HFFc6 (cell line): Measurements from ENCODE around the gene SORBS2. TPM values are rescaled to one million over a fixed set of nuclear protein-coding genes. Genes with fewer than 3 reads are reported as not detected.
"Not testable (repeated sequence)": the region's sequence is repeated elsewhere in the genome, so short reads cannot be mapped to it uniquely, and the experiment has no call there.

Experiments used
- DNase-seq: peaks from one replicate; pipeline ENCODE4 v3.0.0-alpha.2; 2018
- H3K27ac Mint-ChIP-seq: 2 replicates; pipeline ENCODE4 v1.8.0; 2020; ENCODE audit warnings: mild to moderate bottlenecking, mixed read lengths
- H3K27me3 Mint-ChIP-seq: 2 replicates; pipeline ENCODE4 v1.8.0; 2021; ENCODE audit warnings: mild to moderate bottlenecking, moderate library complexity, mixed read lengths; ENCODE audit not compliant: insufficient read depth
- H3K36me3 Mint-ChIP-seq: 2 replicates; pipeline ENCODE4 v1.8.0; 2021; ENCODE audit warnings: low read depth, mixed read lengths
- H3K4me1 Mint-ChIP-seq: 2 replicates; pipeline ENCODE4 v1.8.0; 2020; ENCODE audit warnings: low read depth, mixed read lengths
- H3K4me3 Mint-ChIP-seq: 2 replicates; pipeline ENCODE4 v1.8.0; 2020; ENCODE audit warnings: mild to moderate bottlenecking, moderate library complexity, mixed read lengths
- H3K9me3 Mint-ChIP-seq: 2 replicates; pipeline ENCODE4 v1.8.0; 2020; ENCODE audit warnings: mild to moderate bottlenecking, mixed read lengths
- CTCF ChIP-seq: fragments of 200-600 bp; sonication (generic); IDR thresholded peaks from 2 replicates; pipeline ENCODE4 v1.5.0; 2021; ENCODE audit warnings: antibody characterized with exemption, mild to moderate bottlenecking
- total RNA-seq, 6 experiments: library from RNA; stranded (reverse); fragmentation: NEBNext Ultra II Directional; extraction: Animal tissue kit (Norgen Biotek cat#: 25700); gene quantifications; 2 replicates in 1 of 6; 3 replicates in 5 of 6; pipeline ENCODE4 v1.2.3, GENCODE V29; 2021

The SORBS2 gene
- total RNA-seq, 6 experiments from 2014 or later: 0.48 to 3.6 (median 0.72) TPM

DNA sequence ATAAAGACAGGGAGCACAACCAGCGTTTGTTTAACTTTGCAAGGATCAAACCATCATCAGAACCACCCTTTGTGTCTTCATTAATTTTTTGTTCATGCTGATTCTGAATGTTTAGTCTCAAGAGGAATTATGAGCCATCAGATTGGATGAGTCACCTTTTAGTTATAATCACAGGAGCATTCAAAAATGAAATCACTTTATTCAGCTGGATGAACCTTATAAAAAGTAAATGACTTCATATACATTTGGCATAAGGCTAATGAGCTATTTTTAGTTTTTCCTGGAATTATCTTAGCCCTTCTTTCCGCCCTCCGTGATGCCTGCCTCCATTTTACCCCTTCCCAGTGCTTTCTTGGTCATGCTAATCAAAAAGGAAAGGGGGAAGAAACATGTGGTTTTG lies 103.6 kb downstream of the SORBS2 start:
- Mint-ChIP-seq H3K36me3 (no peaks in the 10 kb centered on the region; the same call in 1 of the 2 replicates), H3K27me3 (peaks cover 2% of the 10 kb centered on the region), H3K4me3 (no peak overlapping the region), H3K9me3 (peaks cover 4% of the 10 kb centered on the region; the same call in 1 of the 2 replicates), H3K4me1 (peaks cover 46% of the 10 kb centered on the region), H3K27ac (no peak overlapping the region)
- TF ChIP-seq CTCF: no peak
- DNase-seq: peak; percentile 13

GRCh38 chr4:185707622-185708021 lies 104.4 kb downstream of the SORBS2 start:
- H3K4me3 Mint-ChIP-seq, H3K27ac Mint-ChIP-seq, H3K9me3 Mint-ChIP-seq, H3K36me3 Mint-ChIP-seq, H3K27me3 Mint-ChIP-seq: not testable (repeated sequence)
- peaks cover 40% of the 10 kb centered on the region for H3K4me1 Mint-ChIP-seq
- DNase-seq: peak; percentile 9

DNA sequence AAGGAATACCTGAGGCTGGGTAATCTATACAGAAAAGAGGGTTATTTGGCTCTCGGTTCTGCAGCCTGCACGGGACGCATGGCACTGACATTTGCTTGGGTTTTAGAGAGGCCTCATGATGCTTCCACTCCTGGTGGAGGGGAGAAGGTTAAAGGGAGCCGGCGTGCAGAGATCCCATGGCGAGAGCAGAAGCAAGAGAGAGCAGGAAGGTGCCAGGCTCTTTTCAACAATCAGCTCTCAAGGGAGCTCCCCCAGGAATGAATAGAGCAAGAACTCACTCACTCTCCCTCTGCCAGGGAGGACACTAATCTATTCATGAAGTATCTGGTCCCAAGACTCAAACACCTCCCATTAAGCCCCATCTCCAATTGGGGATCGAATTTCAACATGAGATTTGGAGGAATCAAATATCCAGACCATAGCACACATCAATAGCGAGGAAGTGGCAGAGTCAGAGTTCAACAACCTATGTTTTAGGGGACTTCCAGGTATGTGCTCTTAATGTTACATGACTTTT lies 109.8 kb downstream of the SORBS2 start:
- no peak for TF ChIP-seq CTCF
- Mint-ChIP-seq H3K27ac (no peak overlapping the region), H3K4me1 (peaks cover 7% of the 10 kb centered on the region), H3K4me3 (no peak overlapping the region), H3K36me3 (no peaks in the 10 kb centered on the region; the same call in 1 of the 2 replicates), H3K9me3 (peaks cover 4% of the 10 kb centered on the region; the same call in 1 of the 2 replicates), H3K27me3 (peaks cover 6% of the 10 kb centered on the region; the same call in 1 of the 2 replicates)
- DNase-seq: no peak

- TF ChIP-seq CTCF: no peak
- no peak for DNase-seq
- H3K27me3 Mint-ChIP-seq: peaks cover 6% of the 10 kb centered on the region; the same call in 1 of the 2 replicates
- peaks cover 5% of the 10 kb centered on the region; the same call in 1 of the 2 replicates for H3K4me1 Mint-ChIP-seq
- H3K9me3 Mint-ChIP-seq: peaks cover 2% of the 10 kb centered on the region; the same call in 1 of the 2 replicates
- no peak overlapping the region for H3K27ac Mint-ChIP-seq
- H3K36me3 Mint-ChIP-seq: no peaks in the 10 kb centered on the region; the same call in 1 of the 2 replicates
- H3K4me3 Mint-ChIP-seq: no peak overlapping the region
These were observed 111.4 kb downstream of the SORBS2 start for GRCh38 chr4:185700630-185701029.

DNA sequence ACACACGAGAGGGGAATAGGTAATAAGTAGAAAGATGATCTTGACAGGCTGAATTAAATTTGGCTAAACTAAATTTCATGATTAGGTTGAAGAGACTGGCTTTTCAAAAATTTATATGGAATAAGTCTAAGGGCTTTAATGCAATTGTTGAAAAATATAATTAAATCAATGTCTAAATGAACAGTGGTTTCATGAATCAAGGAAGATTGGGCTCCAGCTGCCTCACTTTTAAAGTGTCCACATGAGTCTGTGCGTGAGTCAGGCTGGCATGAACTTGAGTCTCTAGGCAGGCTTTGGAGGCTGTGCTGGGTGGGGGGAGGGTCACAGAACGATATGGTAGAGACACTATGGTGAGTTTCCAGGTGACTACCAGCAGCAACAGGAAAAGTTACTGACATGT lies 111.9 kb downstream of the SORBS2 start:
- TF ChIP-seq CTCF: no peak
- Mint-ChIP-seq H3K27me3 (peaks cover 6% of the 10 kb centered on the region; the same call in 1 of the 2 replicates), H3K4me1 (peaks cover 5% of the 10 kb centered on the region; the same call in 1 of the 2 replicates), H3K4me3 (no peak overlapping the region), H3K36me3 (no peaks in the 10 kb centered on the region; the same call in 1 of the 2 replicates), H3K9me3 (no peaks in the 10 kb centered on the region), H3K27ac (no peak overlapping the region)
- no peak for DNase-seq

DNA sequence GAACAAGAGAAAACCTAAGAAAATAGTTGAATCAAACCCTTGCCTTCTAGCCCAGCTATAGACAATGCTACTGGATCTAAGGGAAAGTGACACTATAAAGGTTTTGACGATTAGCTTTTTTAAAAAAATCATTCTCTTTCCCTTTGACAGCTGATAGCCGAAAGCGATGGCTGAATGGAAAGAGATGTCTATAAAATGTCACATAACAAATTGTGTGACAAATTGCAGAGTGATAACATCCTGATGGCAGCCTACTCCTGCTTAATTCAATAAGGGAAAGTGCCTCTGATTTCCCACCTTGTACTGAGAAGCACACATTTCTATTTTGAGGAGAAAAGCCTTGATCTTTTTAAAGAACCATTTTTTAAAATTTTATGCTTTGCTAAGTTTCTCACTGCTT lies 114.5 kb downstream of the SORBS2 start:
- no peaks in the 10 kb centered on the region for H3K36me3 Mint-ChIP-seq
- H3K27ac Mint-ChIP-seq: no peak overlapping the region
- DNase-seq: no peak
- H3K27me3 Mint-ChIP-seq: peaks cover 8% of the 10 kb centered on the region
- H3K9me3 Mint-ChIP-seq: no peaks in the 10 kb centered on the region
- no peak overlapping the region for H3K4me3 Mint-ChIP-seq
- peaks cover 5% of the 10 kb centered on the region; the same call in 1 of the 2 replicates for H3K4me1 Mint-ChIP-seq
- TF ChIP-seq CTCF: no peak
